ENCODE results near the gene A2M. TPM values are rescaled to one million over a fixed set of nuclear protein-coding genes. Genes with fewer than 3 reads are reported as not detected.

The A2M gene
- total RNA-seq (2016; rRNA removed; fragmentation: Illumina TruSeq; extraction: Trizol) (1,675 and 2,807 TPM in 2 replicates), polyA plus RNA-seq (2011; rRNA removed) (6,551 and 8,760 TPM in 2 replicates), polyA minus RNA-seq (2011; rRNA and poly(A)+ RNA removed; ENCODE audit: low replicate concordance) (3.9 and 4,519 TPM in 2 replicates), Bru-seq, nascent RNA (percentile 100 among the genes with signal in this experiment), BruChase-seq, experiment 1, labeled RNA remaining after a 6-hour chase (percentile 99 among the genes with signal in this experiment), BruChase-seq, experiment 2, labeled RNA remaining after a 2-hour chase (percentile 99 among the genes with signal in this experiment)
- total RNA-seq (2016; cell fraction: cytosol; rRNA removed; fragmentation: Illumina TruSeq; extraction: Trizol; ENCODE audit: low read depth), result 234 and 270 TPM in 2 replicates
- total RNA-seq (2016; cell fraction: insoluble cytoplasmic fraction; rRNA removed; fragmentation: Illumina TruSeq; extraction: Trizol), result 1,476 and 2,691 TPM in 2 replicates
- total RNA-seq (2016; cell fraction: membrane; rRNA removed; fragmentation: Illumina TruSeq; extraction: Trizol), result 813 and 957 TPM in 2 replicates
- 2,507 and 2,973 TPM in 2 replicates for total RNA-seq (2016; cell fraction: nucleus; rRNA removed; fragmentation: Illumina TruSeq; extraction: Trizol)
- 4,485 and 9,624 TPM in 2 replicates for polyA plus RNA-seq (2011; cell fraction: cytosol; rRNA removed)
- polyA plus RNA-seq (2011; cell fraction: nucleus; rRNA removed), result 2,489 and 3,325 TPM in 2 replicates
- polyA plus RNA-seq (2012), result 4,336 and 6,335 TPM in 2 replicates
- 214 and 262 TPM in 2 replicates for polyA plus RNA-seq (2016; cell fraction: cytosol; fragmentation: Illumina TruSeq; extraction: Trizol; ENCODE audit: low read depth)
- 1,149 and 1,250 TPM in 2 replicates for polyA plus RNA-seq (2016; cell fraction: insoluble cytoplasmic fraction; fragmentation: Illumina TruSeq; extraction: Trizol; ENCODE audit: low read depth)
- 465 and 618 TPM in 2 replicates for polyA plus RNA-seq (2016; cell fraction: membrane; fragmentation: Illumina TruSeq; extraction: Trizol; ENCODE audit: low read depth)
- 2,564 and 2,683 TPM in 2 replicates for polyA plus RNA-seq (2016; cell fraction: nucleus; fragmentation: Illumina TruSeq; extraction: Trizol; ENCODE audit: insufficient read depth, low read depth)
- 3,071 and 7,219 TPM in 2 replicates for polyA minus RNA-seq (2011; cell fraction: cytosol; rRNA and poly(A)+ RNA removed)
- 2,321 and 4,395 TPM in 2 replicates for polyA minus RNA-seq (2011; cell fraction: nucleus; rRNA and poly(A)+ RNA removed)
- long read RNA-seq, experiment 1, full-length matches to known transcripts, result 468 of 2,263 reads
- long read RNA-seq, experiment 1, partial matches to known transcripts, result 1,661 of 2,263 reads
- long read RNA-seq, experiment 1, other reads (novel, unspliced or antisense), result 134 of 2,263 reads
- long read RNA-seq, experiment 2, full-length matches to known transcripts, result 2,671 of 12,372 reads
- long read RNA-seq, experiment 2, partial matches to known transcripts, result 6,290 of 12,372 reads
- long read RNA-seq, experiment 2, other reads (novel, unspliced or antisense), result 3,411 of 12,372 reads

DNA sequence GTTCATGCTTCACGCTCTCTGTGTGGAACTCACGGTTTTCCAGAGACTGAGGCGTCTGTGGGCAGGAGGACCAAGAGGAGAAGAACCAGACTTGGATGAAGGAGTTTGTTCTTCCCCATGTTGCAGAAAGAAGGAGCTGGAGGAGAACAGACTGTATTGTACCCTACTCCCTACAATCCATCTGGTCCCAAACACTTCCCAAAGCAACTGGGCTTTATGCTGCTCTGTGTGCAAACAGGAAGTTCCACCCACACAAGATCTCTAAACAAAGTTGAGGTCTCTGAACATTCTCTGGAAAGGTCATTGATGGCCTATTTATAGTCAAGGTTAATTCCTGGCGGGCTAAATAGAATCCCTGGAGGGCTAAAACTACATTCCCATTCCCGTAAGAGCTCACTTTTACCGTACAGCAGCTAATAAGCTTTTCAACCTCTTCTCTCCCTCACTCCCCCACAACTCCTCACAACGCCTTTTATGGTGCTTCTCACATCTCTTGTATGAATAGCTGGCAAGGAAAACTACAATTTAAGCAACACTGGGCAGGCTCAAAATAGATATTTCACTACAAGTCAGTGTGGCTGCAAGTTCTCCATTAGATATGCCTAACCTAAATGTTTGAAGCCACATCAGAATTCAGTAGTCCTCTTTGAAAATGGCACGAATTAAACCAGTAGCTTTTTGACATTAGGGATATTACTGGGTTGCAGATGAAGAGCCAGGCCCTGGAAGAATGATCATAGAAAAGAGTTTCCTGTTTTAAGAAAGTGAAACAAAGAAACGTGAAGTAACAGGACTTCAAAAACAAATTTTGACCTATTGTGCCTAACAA lies at the start of gene A2M:
TSS of gene A2M (minus strand) at position 189 of the 829 bp plus-strand sequence. CDS start at position 119, 70 bp downstream.
- 5% methylated on average over 9 of the region's 9 CpGs for WGBS (ENCODE audit: low lambda C conversion rate)
- intact Hi-C loops (cut with micrococcal nuclease; ENCODE audit: unreplicated experiment) (loop anchor here (2.0 to 10.0 kb wide), 3 partner anchors 17 to 169 kb away; no protein-coding TSS in a partner anchor), in situ Hi-C loops (cut with HindIII; ENCODE audit: extremely low pct_ligation_motif_present, low pct_unique_long_range_greater_than_20kb) (loop anchor here (10.0 kb wide), 1 partner anchor 159 kb away; no protein-coding TSS in a partner anchor)
- peaks cover 77% of the 10 kb centered on the region for H3K4me1 ChIP-seq (ENCODE audit: insufficient read depth, low read length)
- no peak within 1 kb of the TSS for H2AFZ ChIP-seq (ENCODE audit: low read length)
- FAIRE-seq (peak; percentile 97), ATAC-seq (peak; percentile 95), DNase-seq (ENCODE audit: low spot score) (peak; percentile 95)
- CTCF ChIA-PET (ENCODE audit: low intra/inter-chr PET ratio, low total read pairs), result no interaction called here
- TSS peak; percentile 97 for BruUV-seq (replicated peaks)
- peaks cover 14 to 26% of the 10 kb centered on the region in 2 experiments for H3K36me3 ChIP-seq (replicated peaks in 1 of 2; ENCODE audit: control insufficient read depth in 1 of 2, insufficient read depth in 2 of 2, low read length in 2 of 2)
- H4K20me1 ChIP-seq (ENCODE audit: insufficient read depth, low read length), result peaks cover 31% of the 10 kb centered on the region
- peak within 1 kb of the TSS; percentile 90 for H3K27ac ChIP-seq (ENCODE audit: extremely low read length, insufficient read depth, low read length)
- POLR2A ChIA-PET, result interaction anchor here (0.9 to 6.9 kb wide), 18 partner anchors 9 to 334 kb away, joined by 3 to 129 read pairs (median 5); partner anchors contain the start of gene M6PR
- H3K9ac ChIP-seq (ENCODE audit: insufficient read depth, low read depth, low read length), result peak within 1 kb of the TSS; percentile 95
- no peaks in the 10 kb centered on the region; a peak in 1 of 5 replicates for H3K27me3 ChIP-seq (ENCODE audit: control insufficient read depth in 1 of 2, insufficient read depth in 2 of 2, low read length in 2 of 2)
- peak within 1 kb of the TSS; percentile 89 for H3K4me2 ChIP-seq (ENCODE audit: low read depth, low read length)
- H3K79me2 ChIP-seq (ENCODE audit: insufficient read depth, low read length), result peaks cover 48% of the 10 kb centered on the region
- peak within 1 kb of the TSS; percentile 77 to 98 (median 81) for H3K4me3 ChIP-seq (replicated peaks in 1 of 3; ENCODE audit: insufficient read depth in 1 of 3, low read depth in 2 of 3, low read length in 3 of 3)
- H3K9me3 ChIP-seq (ENCODE audit: low read length), result no peaks in the 10 kb centered on the region
- TF ChIP-seq, protein P1, sequence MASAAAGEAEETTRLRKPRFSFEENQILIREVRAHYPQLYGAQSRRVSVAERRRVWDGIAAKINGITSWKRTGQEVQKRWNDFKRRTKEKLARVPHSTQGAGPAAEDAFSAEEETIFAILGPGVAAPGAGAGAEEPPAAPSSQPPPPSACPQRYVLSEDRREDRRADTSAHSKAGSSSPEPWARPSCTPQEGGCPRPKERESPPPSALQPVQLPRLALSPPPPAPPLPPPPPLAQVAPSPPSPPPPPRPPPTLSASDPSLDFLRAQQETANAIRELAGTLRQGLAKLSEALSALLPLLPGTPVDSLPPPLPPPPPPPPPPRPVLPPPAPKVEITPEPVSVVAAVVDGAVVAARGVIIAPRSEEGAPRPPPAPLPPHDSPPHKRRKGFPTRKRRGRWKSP (CRISPR knock-in tag; IDR thresholded peaks at IDR 0.05), result 0 out of 2 replicates have a peak, but pooled peaks have one; percentile 29
- TF ChIP-seq ZNF570 (CRISPR knock-in tag; IDR thresholded peaks at IDR 0.05; ENCODE audit: borderline replicate concordance) (no peak), HNRNPH1 (optimal IDR thresholded peaks at IDR 0.05; ENCODE audit: low read depth, low read length) (peak; percentile 56), SP5 (CRISPR knock-in tag; IDR thresholded peaks at IDR 0.05; ENCODE audit: borderline replicate concordance, low read depth) (peak; percentile 82), ZNF652 (CRISPR knock-in tag; IDR thresholded peaks at IDR 0.05; ENCODE audit: borderline replicate concordance, low read depth) (0 out of 2 replicates have a peak, but pooled peaks have one; percentile 32), ZNF629 (CRISPR knock-in tag; conservative IDR thresholded peaks at IDR 0.05) (0 out of 2 replicates have a peak, but pooled peaks have one; percentile 24), JUNB (CRISPR knock-in tag; IDR thresholded peaks at IDR 0.05; ENCODE audit: borderline replicate concordance) (no peak; the same call in 1 of the 2 replicates), ZNF703 (CRISPR knock-in tag; IDR thresholded peaks at IDR 0.05; ENCODE audit: borderline replicate concordance) (0 out of 2 replicates have a peak, but pooled peaks have one; percentile 48), GATA4 (IDR thresholded peaks at IDR 0.05; ENCODE audit: borderline replicate concordance, low read depth) (peak; percentile 87), E2F2 (CRISPR knock-in tag; IDR thresholded peaks at IDR 0.05; ENCODE audit: borderline replicate concordance) (no peak), ZNF230 (CRISPR knock-in tag; IDR thresholded peaks at IDR 0.05) (no peak), ZNF781 (CRISPR knock-in tag; IDR thresholded peaks at IDR 0.05; ENCODE audit: borderline replicate concordance, not compliant biosample characterization) (no peak)

All from HepG2 (cell line).